Myocyte (in vitro differentiated cells): Measurements from ENCODE around the gene A3GALT2. TPM values are rescaled to one million over a fixed set of nuclear protein-coding genes. Genes with fewer than 3 reads are reported as not detected.

ENCODE experiments used
- DNase-seq: peaks from one replicate; pipeline ENCODE4 v3.0.0-alpha.2; 2012; ENCODE audit warnings: low read depth
- total RNA-seq: library from RNA; depleted of rRNA; stranded (reverse); fragments of >200 nt; gene quantifications from 2 replicates; pipeline ENCODE4 v1.2.3, GENCODE V29; 2014

A3GALT2 gene
- total RNA-seq, 1 donor from 2014 or later: 0.32 TPM

GRCh38 chr1:33350611-33351280, 29.8 kb upstream of the A3GALT2 start:
- DNase-seq: no peak

GRCh38 chr1:33349778-33350610, 29.1 kb upstream of the A3GALT2 start:
- DNase-seq: peak; percentile 85

GRCh38 chr1:33349081-33349759, 28.3 kb upstream of the A3GALT2 start:
- DNase-seq: peak; percentile 64

GRCh38 chr1:33348676-33349080, 27.8 kb upstream of the A3GALT2 start:
- no peak for DNase-seq

GRCh38 chr1:33348194-33348593, 27.3 kb upstream of the A3GALT2 start:
- no peak for DNase-seq

GRCh38 chr1:33347650-33347992, 26.7 kb upstream of the A3GALT2 start:
- no peak for DNase-seq

- peak; percentile 73 for DNase-seq
Measured at GRCh38 chr1:33346927-33347649, 26.2 kb upstream of the A3GALT2 start.

- no peak for DNase-seq
Measured at GRCh38 chr1:33346533-33346926, 25.6 kb upstream of the A3GALT2 start.

GRCh38 chr1:33344896-33345560, 24.1 kb upstream of the A3GALT2 start:
- DNase-seq: no peak

GRCh38 chr1:33343539-33343938, 22.6 kb upstream of the A3GALT2 start:
- no peak for DNase-seq

GRCh38 chr1:33342041-33342723, 21.3 kb upstream of the A3GALT2 start:
- peak; percentile 93 for DNase-seq

- DNase-seq: no peak
Measured at GRCh38 chr1:33341190-33341589, 20.3 kb upstream of the A3GALT2 start.

- no peak for DNase-seq
Measured at GRCh38 chr1:33339413-33339812, 18.5 kb upstream of the A3GALT2 start.

GRCh38 chr1:33338440-33339211, 17.7 kb upstream of the A3GALT2 start:
- DNase-seq: peak; percentile 56

GRCh38 chr1:33338048-33338439, 17.1 kb upstream of the A3GALT2 start:
- peak; percentile 67 for DNase-seq

- DNase-seq: no peak
Measured at GRCh38 chr1:33337441-33337840, 16.5 kb upstream of the A3GALT2 start.

GRCh38 chr1:33336580-33336979, 15.7 kb upstream of the A3GALT2 start:
- no peak for DNase-seq

- DNase-seq: no peak
Measured at GRCh38 chr1:33335020-33335419, 14.1 kb upstream of the A3GALT2 start.

- no peak for DNase-seq
Measured at GRCh38 chr1:33334081-33334552, 13.2 kb upstream of the A3GALT2 start.
